ENCODE results near the gene MAP3K20.
A peak's percentile ranks its signal among the peaks of the same experiment; 100 is the strongest.

The MAP3K20 gene

DNA sequence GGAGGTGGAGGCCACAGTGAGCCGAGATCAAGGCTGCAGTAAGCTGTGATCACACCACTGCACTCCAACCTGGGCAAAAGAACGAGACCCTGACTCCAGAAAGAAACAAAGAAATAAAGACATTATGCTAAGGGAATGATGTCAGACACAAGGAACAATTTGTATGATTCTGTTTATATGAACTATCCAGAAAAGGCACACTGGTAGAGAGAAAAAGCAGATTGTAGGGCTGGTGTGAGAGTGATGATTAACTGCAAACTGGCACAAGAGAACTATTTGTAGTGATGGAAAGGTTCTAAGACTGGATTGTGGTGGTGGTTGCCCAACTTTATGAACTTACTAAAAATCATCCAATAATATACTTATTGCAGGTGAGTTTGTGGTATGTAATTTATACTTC lies 106.3 kb downstream of the MAP3K20 start:
- DNase-seq, result no peak
- peaks cover 4% of the 10 kb centered on the region for H3K27me3 Mint-ChIP-seq (ENCODE audit: low read depth, poor library complexity)
- H3K4me1 Mint-ChIP-seq, result peaks cover 12% of the 10 kb centered on the region
- H3K36me3 Mint-ChIP-seq (ENCODE audit: low read depth), result peaks cover 8% of the 10 kb centered on the region
- no peak for TF ChIP-seq CTCF (IDR thresholded peaks at IDR 0.05)
- H3K27ac Mint-ChIP-seq, result no peak overlapping the region
- H3K4me3 Mint-ChIP-seq, result no peak overlapping the region
- peaks cover 10% of the 10 kb centered on the region for H3K9me3 Mint-ChIP-seq

GRCh38 chr2:173184031-173185004 lies 108.7 kb downstream of the MAP3K20 start:
- peaks cover 12% of the 10 kb centered on the region for H3K4me1 Mint-ChIP-seq
- H3K27ac Mint-ChIP-seq, result peak overlapping the region; percentile 48
- DNase-seq, result no peak
- no peak overlapping the region for H3K4me3 Mint-ChIP-seq
- peaks cover 13% of the 10 kb centered on the region for H3K36me3 Mint-ChIP-seq (ENCODE audit: low read depth)
- H3K27me3 Mint-ChIP-seq (ENCODE audit: low read depth, poor library complexity), result peaks cover 4% of the 10 kb centered on the region
- H3K9me3 Mint-ChIP-seq, result peaks cover 10% of the 10 kb centered on the region
- TF ChIP-seq CTCF (IDR thresholded peaks at IDR 0.05), result no peak

GRCh38 chr2:173185437-173185836 lies 109.8 kb downstream of the MAP3K20 start:
- Mint-ChIP-seq H3K27ac (no peak overlapping the region), H3K4me1 (peaks cover 12% of the 10 kb centered on the region), H3K27me3 (ENCODE audit: low read depth, poor library complexity) (peaks cover 4% of the 10 kb centered on the region)

DNA sequence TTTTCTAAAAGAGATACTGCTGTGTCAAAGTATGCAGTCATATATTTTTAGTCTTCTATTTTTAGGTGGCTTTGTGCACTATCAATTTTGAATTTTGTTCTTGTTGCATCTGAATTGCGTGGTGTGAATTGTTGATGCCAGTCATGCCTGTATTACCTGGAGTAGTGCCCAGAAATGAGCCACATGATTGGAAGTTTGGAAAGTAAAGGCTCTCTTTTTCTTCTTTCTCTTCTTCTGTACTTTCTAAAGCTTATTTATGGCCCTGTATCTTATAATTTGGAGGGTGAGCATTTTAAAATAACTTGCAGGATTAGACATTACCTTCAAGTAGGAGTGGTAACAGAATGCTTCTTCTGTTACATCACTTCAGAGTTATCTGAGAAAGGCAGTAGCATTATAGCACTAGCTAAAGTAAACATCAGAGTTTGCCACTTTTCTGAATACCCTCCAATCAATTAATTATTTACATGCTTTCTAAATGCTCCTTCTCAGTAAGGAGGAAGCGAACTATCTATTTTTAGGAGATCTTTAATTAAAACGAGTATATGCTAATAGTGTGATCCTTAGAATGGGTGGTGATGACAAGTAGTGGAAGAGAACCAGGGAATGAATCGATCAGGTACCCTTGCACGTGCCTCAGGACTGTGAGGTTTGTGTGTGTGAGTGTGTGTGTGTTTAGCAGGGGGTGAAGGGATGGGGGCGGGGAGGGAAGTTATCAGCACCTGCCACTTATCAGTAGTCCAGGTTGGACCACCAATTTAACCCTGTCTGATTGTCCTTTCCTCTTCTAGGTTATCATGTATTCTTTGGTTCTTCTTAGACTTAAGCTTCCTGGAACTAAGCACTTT lies 112.5 kb downstream of the MAP3K20 start:
- H3K27ac Mint-ChIP-seq, result no peak overlapping the region

More at GRCh38 chr2:173185437-173185836, 109.8 kb downstream of the MAP3K20 start:
- peaks cover 13% of the 10 kb centered on the region for H3K36me3 Mint-ChIP-seq (ENCODE audit: low read depth)
- H3K4me3 Mint-ChIP-seq, result no peak overlapping the region
- TF ChIP-seq CTCF (IDR thresholded peaks at IDR 0.05), result no peak
- H3K9me3 Mint-ChIP-seq, result peaks cover 6% of the 10 kb centered on the region
- DNase-seq, result no peak

GRCh38 chr2:173191601-173192000 lies 116.0 kb downstream of the MAP3K20 start:
- no peak overlapping the region for H3K27ac Mint-ChIP-seq
- TF ChIP-seq CTCF (IDR thresholded peaks at IDR 0.05), result no peak
- H3K27me3 Mint-ChIP-seq (ENCODE audit: low read depth, poor library complexity), result no peaks in the 10 kb centered on the region
- no peak for DNase-seq
- H3K36me3 Mint-ChIP-seq (ENCODE audit: low read depth), result peaks cover 28% of the 10 kb centered on the region
- H3K4me3 Mint-ChIP-seq, result no peak overlapping the region
- no peaks in the 10 kb centered on the region for H3K9me3 Mint-ChIP-seq
- H3K4me1 Mint-ChIP-seq, result peaks cover 43% of the 10 kb centered on the region

More for the DNA sequence above, 112.5 kb downstream of the MAP3K20 start:
- TF ChIP-seq CTCF (IDR thresholded peaks at IDR 0.05), result no peak
- peaks cover 4% of the 10 kb centered on the region for H3K27me3 Mint-ChIP-seq (ENCODE audit: low read depth, poor library complexity)
- peaks cover 28% of the 10 kb centered on the region for H3K36me3 Mint-ChIP-seq (ENCODE audit: low read depth)
- H3K4me3 Mint-ChIP-seq, result no peak overlapping the region
- DNase-seq, result no peak
- no peaks in the 10 kb centered on the region for H3K9me3 Mint-ChIP-seq
- peaks cover 21% of the 10 kb centered on the region for H3K4me1 Mint-ChIP-seq
